ENCODE results near the gene CGB5.
"Not testable (repeated sequence)": the region's sequence is repeated elsewhere in the genome, so short reads cannot be mapped to it uniquely, and the experiment has no call there.

The CGB5 gene

DNA sequence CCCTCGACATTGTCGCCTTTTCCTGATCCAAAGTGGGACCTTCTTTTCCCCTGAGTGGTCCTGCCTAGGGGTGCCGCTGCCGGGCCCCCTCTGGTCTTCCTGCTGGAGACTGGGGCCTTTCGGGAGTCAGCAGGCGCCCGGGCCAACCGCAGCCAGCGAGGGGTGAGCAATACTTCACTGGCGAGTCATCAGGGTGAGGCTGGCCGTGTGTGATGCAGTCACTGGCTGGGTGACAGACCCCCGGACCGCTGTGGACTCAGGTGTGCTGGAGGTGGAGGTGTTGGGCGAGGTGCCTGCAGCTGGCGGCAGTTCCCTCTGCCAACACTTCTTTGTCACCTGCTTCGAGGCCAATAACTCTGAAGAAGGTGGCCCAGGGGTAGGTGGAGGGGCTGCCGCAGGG, 1.5 kb upstream of the CGB5 start:
- Histone ChIP-seq H3K27ac (ENCODE audit: low read depth, low read length) (no peak overlapping the region), H3K4me3 (ENCODE audit: low read depth, low read length) (no peak overlapping the region), H3K4me1 (ENCODE audit: control insufficient read depth, insufficient read depth, low read length) (peaks cover 2% of the 10 kb centered on the region; the same call in 1 of the 2 replicates), H3K27me3 (ENCODE audit: control insufficient read depth, insufficient read depth, low read length) (no peaks in the 10 kb centered on the region), H3K9ac (ENCODE audit: low read length) (no peak overlapping the region), H3K9me3 (ENCODE audit: control insufficient read depth, insufficient read depth, low read depth, low read length) (no peaks in the 10 kb centered on the region), H3K36me3 (ENCODE audit: control insufficient read depth, insufficient read depth, low read length) (no peaks in the 10 kb centered on the region)

GRCh38 chr19:49042666-49043065, 982 bp upstream of the CGB5 start:
- not testable (repeated sequence) for H3K27me3 ChIP-seq (ENCODE audit: control insufficient read depth, insufficient read depth, low read length); H3K4me3 ChIP-seq (ENCODE audit: low read depth, low read length); H3K9me3 ChIP-seq (ENCODE audit: control insufficient read depth, insufficient read depth, low read depth, low read length); H3K27ac ChIP-seq (ENCODE audit: low read depth, low read length); H3K4me1 ChIP-seq (ENCODE audit: control insufficient read depth, insufficient read depth, low read length); H3K36me3 ChIP-seq (ENCODE audit: control insufficient read depth, insufficient read depth, low read length); H3K9ac ChIP-seq (ENCODE audit: low read length)

- not testable (repeated sequence) for H3K4me3 ChIP-seq (ENCODE audit: low read depth, low read length); H3K4me1 ChIP-seq (ENCODE audit: control insufficient read depth, insufficient read depth, low read length); H3K9ac ChIP-seq (ENCODE audit: low read length); H3K27ac ChIP-seq (ENCODE audit: low read depth, low read length); H3K9me3 ChIP-seq (ENCODE audit: control insufficient read depth, insufficient read depth, low read depth, low read length); H3K27me3 ChIP-seq (ENCODE audit: control insufficient read depth, insufficient read depth, low read length); H3K36me3 ChIP-seq (ENCODE audit: control insufficient read depth, insufficient read depth, low read length)
These were observed 5.4 kb downstream of the CGB5 start, which contains the start of gene CGB8 for GRCh38 chr19:49049011-49049410. Gene CGB8 (minus strand): TSS chr19:49049111. CDS start chr19:49048739, 372 bp downstream.

- H3K9ac ChIP-seq (ENCODE audit: low read length); H3K4me1 ChIP-seq (ENCODE audit: control insufficient read depth, insufficient read depth, low read length); H3K9me3 ChIP-seq (ENCODE audit: control insufficient read depth, insufficient read depth, low read depth, low read length); H3K27ac ChIP-seq (ENCODE audit: low read depth, low read length); H3K4me3 ChIP-seq (ENCODE audit: low read depth, low read length); H3K36me3 ChIP-seq (ENCODE audit: control insufficient read depth, insufficient read depth, low read length); H3K27me3 ChIP-seq (ENCODE audit: control insufficient read depth, insufficient read depth, low read length): not testable (repeated sequence)
These were observed 6.2 kb downstream of the CGB5 start for GRCh38 chr19:49049834-49050233.

GRCh38 chr19:49050376-49051033, 6.9 kb downstream of the CGB5 start:
- H3K4me1 ChIP-seq (ENCODE audit: control insufficient read depth, insufficient read depth, low read length); H3K9ac ChIP-seq (ENCODE audit: low read length); H3K36me3 ChIP-seq (ENCODE audit: control insufficient read depth, insufficient read depth, low read length); H3K4me3 ChIP-seq (ENCODE audit: low read depth, low read length); H3K27ac ChIP-seq (ENCODE audit: low read depth, low read length); H3K9me3 ChIP-seq (ENCODE audit: control insufficient read depth, insufficient read depth, low read depth, low read length): not testable (repeated sequence)
- H3K27me3 ChIP-seq (ENCODE audit: control insufficient read depth, insufficient read depth, low read length), result peaks cover 14% of the 10 kb centered on the region

GRCh38 chr19:49056101-49056901, 12.7 kb downstream of the CGB5 start:
- H3K4me3 ChIP-seq (ENCODE audit: low read depth, low read length), result peak overlapping the region; percentile 72
- no peaks in the 10 kb centered on the region for H3K36me3 ChIP-seq (ENCODE audit: control insufficient read depth, insufficient read depth, low read length)
- no peaks in the 10 kb centered on the region for H3K9me3 ChIP-seq (ENCODE audit: control insufficient read depth, insufficient read depth, low read depth, low read length)
- H3K4me1 ChIP-seq (ENCODE audit: control insufficient read depth, insufficient read depth, low read length), result peaks cover 13% of the 10 kb centered on the region; the same call in 1 of the 2 replicates
- peak overlapping the region; percentile 48 for H3K9ac ChIP-seq (ENCODE audit: low read length)
- peaks cover 66% of the 10 kb centered on the region for H3K27me3 ChIP-seq (ENCODE audit: control insufficient read depth, insufficient read depth, low read length)
- no peak overlapping the region for H3K27ac ChIP-seq (ENCODE audit: low read depth, low read length)

GRCh38 chr19:49056902-49057596, 13.4 kb downstream of the CGB5 start:
- H3K4me1 ChIP-seq (ENCODE audit: control insufficient read depth, insufficient read depth, low read length), result peaks cover 13% of the 10 kb centered on the region; the same call in 1 of the 2 replicates
- H3K36me3 ChIP-seq (ENCODE audit: control insufficient read depth, insufficient read depth, low read length); H3K9ac ChIP-seq (ENCODE audit: low read length); H3K9me3 ChIP-seq (ENCODE audit: control insufficient read depth, insufficient read depth, low read depth, low read length); H3K27ac ChIP-seq (ENCODE audit: low read depth, low read length): not testable (repeated sequence)
- peaks cover 68% of the 10 kb centered on the region for H3K27me3 ChIP-seq (ENCODE audit: control insufficient read depth, insufficient read depth, low read length)
- peak overlapping the region; percentile 72 for H3K4me3 ChIP-seq (ENCODE audit: low read depth, low read length)

GRCh38 chr19:49057636-49058234, 14.1 kb downstream of the CGB5 start, which contains the start of gene CGB7:
Gene CGB7 (minus strand): TSS chr19:49057749. CDS start chr19:49055375, 2,374 bp downstream.
- H3K36me3 ChIP-seq (ENCODE audit: control insufficient read depth, insufficient read depth, low read length), result no peaks in the 10 kb centered on the region
- H3K4me1 ChIP-seq (ENCODE audit: control insufficient read depth, insufficient read depth, low read length), result peaks cover 13% of the 10 kb centered on the region; the same call in 1 of the 2 replicates
- H3K27me3 ChIP-seq (ENCODE audit: control insufficient read depth, insufficient read depth, low read length), result peaks cover 68% of the 10 kb centered on the region
- H3K27ac ChIP-seq (ENCODE audit: low read depth, low read length), result no peak within 1 kb of the TSS
- no peaks in the 10 kb centered on the region for H3K9me3 ChIP-seq (ENCODE audit: control insufficient read depth, insufficient read depth, low read depth, low read length)
- H3K9ac ChIP-seq (ENCODE audit: low read length), result peak within 1 kb of the TSS; percentile 48
- H3K4me3 ChIP-seq (ENCODE audit: low read depth, low read length), result peak within 1 kb of the TSS; percentile 72

DNA sequence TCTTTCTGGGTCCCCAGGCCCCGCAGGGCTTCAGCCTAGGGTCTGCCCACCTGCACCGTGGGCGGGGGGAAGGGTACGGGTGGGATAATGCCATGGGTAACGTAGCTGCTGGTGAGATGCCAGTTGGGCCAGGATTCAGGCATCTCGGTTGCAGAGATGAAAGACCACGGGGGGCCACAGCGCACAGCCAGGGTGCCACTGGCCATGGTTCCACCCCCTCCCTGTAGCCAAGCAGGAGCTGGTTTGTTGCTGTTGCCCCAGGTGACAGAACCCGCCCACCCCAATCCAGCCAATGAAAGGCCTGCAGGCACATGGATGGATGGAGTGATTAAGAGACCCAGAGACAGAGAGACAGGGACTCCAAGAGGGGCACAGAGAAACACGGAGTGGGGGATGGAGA, 14.9 kb downstream of the CGB5 start:
- H3K27me3 ChIP-seq (ENCODE audit: control insufficient read depth, insufficient read depth, low read length), result peaks cover 66% of the 10 kb centered on the region
- no peak overlapping the region for H3K27ac ChIP-seq (ENCODE audit: low read depth, low read length)
- H3K9ac ChIP-seq (ENCODE audit: low read length), result no peak overlapping the region
- no peak overlapping the region for H3K4me3 ChIP-seq (ENCODE audit: low read depth, low read length)
- peaks cover 15% of the 10 kb centered on the region; the same call in 1 of the 2 replicates for H3K4me1 ChIP-seq (ENCODE audit: control insufficient read depth, insufficient read depth, low read length)
- no peaks in the 10 kb centered on the region for H3K36me3 ChIP-seq (ENCODE audit: control insufficient read depth, insufficient read depth, low read length)
- H3K9me3 ChIP-seq (ENCODE audit: control insufficient read depth, insufficient read depth, low read depth, low read length), result no peaks in the 10 kb centered on the region

DNA sequence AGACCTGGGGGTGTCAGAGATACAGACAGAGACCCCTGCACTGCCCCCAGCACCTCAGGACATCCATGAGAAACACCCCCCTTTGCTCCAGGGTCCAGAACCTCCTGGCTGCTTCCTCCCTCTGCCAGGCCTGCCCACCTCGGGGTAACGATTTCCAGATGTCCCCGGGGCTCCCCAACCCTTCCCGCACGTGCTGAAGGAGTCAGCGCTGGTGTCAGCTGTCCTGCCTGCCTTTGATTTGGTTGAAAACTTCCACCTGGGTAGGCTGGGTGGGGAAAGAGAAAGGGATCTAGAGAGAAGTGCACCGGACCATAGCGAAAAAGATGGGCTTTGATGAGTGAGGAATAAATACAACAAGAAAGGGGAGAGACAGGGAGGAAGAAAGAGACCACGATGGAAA, 15.4 kb downstream of the CGB5 start:
- H3K9me3 ChIP-seq (ENCODE audit: control insufficient read depth, insufficient read depth, low read depth, low read length), result no peaks in the 10 kb centered on the region
- no peak overlapping the region for H3K4me3 ChIP-seq (ENCODE audit: low read depth, low read length)
- peaks cover 19% of the 10 kb centered on the region; the same call in 1 of the 2 replicates for H3K4me1 ChIP-seq (ENCODE audit: control insufficient read depth, insufficient read depth, low read length)
- no peak overlapping the region for H3K27ac ChIP-seq (ENCODE audit: low read depth, low read length)
- H3K9ac ChIP-seq (ENCODE audit: low read length), result no peak overlapping the region
- peaks cover 62% of the 10 kb centered on the region for H3K27me3 ChIP-seq (ENCODE audit: control insufficient read depth, insufficient read depth, low read length)
- H3K36me3 ChIP-seq (ENCODE audit: control insufficient read depth, insufficient read depth, low read length), result no peaks in the 10 kb centered on the region
